ENCODE results near the gene CCDC9. TPM values are rescaled to one million over a fixed set of nuclear protein-coding genes. Genes with fewer than 3 reads are reported as not detected.

The CCDC9 gene
- total and polyA plus RNA-seq, 2 of the 13 experiments (the other 11 are each of a cell fraction or from before 2014, with no cell fraction given), result 2.9 to 6.3 TPM

DNA sequence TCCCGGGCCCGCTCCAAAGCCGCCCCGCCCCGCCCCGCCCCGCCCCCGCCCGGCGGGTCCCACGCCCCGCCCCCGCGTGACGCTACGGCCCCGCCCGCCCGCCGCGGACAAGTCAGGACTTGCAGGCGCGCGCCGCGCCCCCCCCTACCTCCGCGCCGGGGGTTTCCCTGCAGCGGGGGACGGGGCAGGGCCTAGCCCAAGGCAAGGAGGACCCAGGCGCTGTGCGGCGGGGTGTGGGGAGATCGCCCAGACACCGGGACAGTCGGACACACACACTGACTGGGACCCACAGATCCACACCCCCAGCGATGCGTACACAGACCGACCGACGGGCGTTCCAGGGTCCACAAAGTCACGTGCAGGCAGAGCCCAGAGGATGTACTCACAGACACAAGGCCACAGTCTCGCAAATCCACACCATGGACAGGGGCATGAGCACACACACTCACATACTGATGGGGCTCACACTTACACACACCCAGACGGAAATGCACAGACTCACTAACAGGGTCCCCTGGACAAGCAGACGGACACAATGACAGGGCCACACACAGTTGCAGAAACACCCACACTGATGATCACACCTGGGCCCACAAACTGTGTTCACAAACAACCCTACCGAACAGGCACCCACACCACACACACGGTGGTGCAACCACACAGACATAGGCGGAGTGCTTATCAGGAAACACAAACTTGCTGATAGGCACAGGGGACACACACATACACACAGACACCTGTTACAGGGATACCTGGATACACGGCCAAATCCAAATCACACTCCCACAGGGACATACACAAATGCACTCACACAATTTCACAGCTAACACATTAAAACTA is 24.9 kb upstream of the CCDC9 start (continued):
- TF ChIP-seq ATF5 (CRISPR knock-in tag; IDR thresholded peaks at IDR 0.05; ENCODE audit: low read depth) (no peak; the same call in 1 of the 2 replicates), ZNF263 (CRISPR knock-in tag; IDR thresholded peaks at IDR 0.05) (no peak), PHB2 (IDR thresholded peaks at IDR 0.05; ENCODE audit: partially characterized antibody) (no peak), KAT2B (IDR thresholded peaks at IDR 0.05; ENCODE audit: borderline replicate concordance, low read depth, low read length) (no peak), IRF2 (CRISPR knock-in tag; IDR thresholded peaks at IDR 0.05) (peak; percentile 81), SRSF9 (IDR thresholded peaks at IDR 0.05; ENCODE audit: borderline replicate concordance, insufficient read depth, low read depth, low read length, poor library complexity, severe bottlenecking) (no peak), ZNF781 (CRISPR knock-in tag; IDR thresholded peaks at IDR 0.05; ENCODE audit: borderline replicate concordance, not compliant biosample characterization) (no peak), ZNF326 (CRISPR knock-in tag; IDR thresholded peaks at IDR 0.05; ENCODE audit: borderline replicate concordance) (no peak), HDAC1 (CRISPR knock-in tag; IDR thresholded peaks at IDR 0.05) (peak; percentile 81), ZNF629 (CRISPR knock-in tag; conservative IDR thresholded peaks at IDR 0.05) (0 out of 2 replicates have a peak, but pooled peaks have one; percentile 23), ZNF10 (CRISPR knock-in tag; IDR thresholded peaks at IDR 0.05; ENCODE audit: borderline replicate concordance, low read depth) (no peak), MAZ (IDR thresholded peaks at IDR 0.05; ENCODE audit: borderline replicate concordance, low read depth, low read length) (peak; percentile 86), MAZ (CRISPR knock-in tag; IDR thresholded peaks at IDR 0.05; ENCODE audit: low read depth) (peak; percentile 89), SUZ12 (IDR thresholded peaks at IDR 0.05; ENCODE audit: low read depth, low read length) (no peak), GATAD1 (CRISPR knock-in tag; IDR thresholded peaks at IDR 0.05) (no peak), DR1 (CRISPR knock-in tag; IDR thresholded peaks at IDR 0.05) (peak; percentile 83), GPN1 (CRISPR knock-in tag; IDR thresholded peaks at IDR 0.05; ENCODE audit: borderline replicate concordance) (no peak), ZNF879 (CRISPR knock-in tag; IDR thresholded peaks at IDR 0.05) (no peak), ZNF609 (CRISPR knock-in tag; IDR thresholded peaks at IDR 0.05; ENCODE audit: borderline replicate concordance) (peak; percentile 65; the same call in 1 of the 2 replicates), HNRNPL (IDR thresholded peaks at IDR 0.05; ENCODE audit: low read depth, low read length) (0 out of 2 replicates have a peak, but pooled peaks have one; percentile 41), TEF (CRISPR knock-in tag; IDR thresholded peaks at IDR 0.05) (no peak), ZNF34 (CRISPR knock-in tag; IDR thresholded peaks at IDR 0.05; ENCODE audit: borderline replicate concordance) (no peak), ERF (CRISPR knock-in tag; IDR thresholded peaks at IDR 0.05) (0 out of 2 replicates have a peak, but pooled peaks have one; percentile 44), ZNF251 (CRISPR knock-in tag; IDR thresholded peaks at IDR 0.05) (0 out of 2 replicates have a peak, but pooled peaks have one; percentile 3)
